Endothelial cell of umbilical vein (primary cell): ENCODE measurements around the gene MAGEB4.

Source experiments
- EZH2 ChIP-seq: IDR thresholded peaks from 2 replicates; pipeline ENCODE4 v1.6.1; 2012; ENCODE audit warnings: borderline replicate concordance, low read depth, mild to moderate bottlenecking, moderate library complexity, low read length, inconsistent platforms; ENCODE audit not compliant: severe bottlenecking
- JUN ChIP-seq: IDR thresholded peaks from 2 replicates; pipeline ENCODE4 v1.6.1; 2011; ENCODE audit warnings: borderline replicate concordance, low read depth; ENCODE audit not compliant: insufficient read length, insufficient read depth
- POLR2A ChIP-seq: IDR thresholded peaks from 2 replicates; pipeline ENCODE4 v1.6.1; 2012; ENCODE audit warnings: low read depth, mild to moderate bottlenecking, control low read depth, low read length
- TF ChIP-seq, protein P1 (sequence below): IDR thresholded peaks from 2 replicates; pipeline ENCODE4 v1.6.1; 2011; ENCODE audit not compliant: insufficient read depth, insufficient read length
- TF ChIP-seq, protein P2 (sequence below), 2 donors: IDR thresholded peaks; 1 replicate in 1 of 2; 2 replicates in 1 of 2; pipeline ENCODE4 v1.5.1; 2011; ENCODE audit warnings: low read length in 2 of 2, mild to moderate bottlenecking in 2 of 2, moderate library complexity in 2 of 2, control low read depth in 1 of 2, inconsistent platforms in 1 of 2, low read depth in 1 of 2; ENCODE audit not compliant: insufficient read depth in 1 of 2; ENCODE audit errors: extremely low read depth in 1 of 2

DNA sequence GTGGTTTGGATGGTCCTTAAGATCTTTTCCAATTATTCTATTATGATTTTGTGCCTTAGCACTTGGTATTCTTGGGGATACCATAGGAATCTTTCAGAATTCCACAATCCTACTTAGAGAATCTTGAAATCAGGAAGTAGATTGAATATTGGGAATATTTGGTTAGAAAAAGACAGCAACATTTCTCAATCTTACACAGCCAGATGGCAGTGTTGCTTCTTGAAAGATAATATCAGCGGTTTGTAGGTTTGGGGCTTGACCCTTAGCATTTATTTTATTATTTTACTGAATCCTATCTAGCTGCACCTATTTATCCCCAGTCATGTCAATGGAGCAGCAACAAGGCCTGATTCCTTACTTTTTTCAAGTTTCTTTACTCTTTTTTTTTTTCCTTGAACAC is 33.7 kb downstream of the MAGEB4 start:
- TF ChIP-seq, protein P1, sequence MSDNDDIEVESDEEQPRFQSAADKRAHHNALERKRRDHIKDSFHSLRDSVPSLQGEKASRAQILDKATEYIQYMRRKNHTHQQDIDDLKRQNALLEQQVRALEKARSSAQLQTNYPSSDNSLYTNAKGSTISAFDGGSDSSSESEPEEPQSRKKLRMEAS, result no peak
- TF ChIP-seq, protein P2, sequence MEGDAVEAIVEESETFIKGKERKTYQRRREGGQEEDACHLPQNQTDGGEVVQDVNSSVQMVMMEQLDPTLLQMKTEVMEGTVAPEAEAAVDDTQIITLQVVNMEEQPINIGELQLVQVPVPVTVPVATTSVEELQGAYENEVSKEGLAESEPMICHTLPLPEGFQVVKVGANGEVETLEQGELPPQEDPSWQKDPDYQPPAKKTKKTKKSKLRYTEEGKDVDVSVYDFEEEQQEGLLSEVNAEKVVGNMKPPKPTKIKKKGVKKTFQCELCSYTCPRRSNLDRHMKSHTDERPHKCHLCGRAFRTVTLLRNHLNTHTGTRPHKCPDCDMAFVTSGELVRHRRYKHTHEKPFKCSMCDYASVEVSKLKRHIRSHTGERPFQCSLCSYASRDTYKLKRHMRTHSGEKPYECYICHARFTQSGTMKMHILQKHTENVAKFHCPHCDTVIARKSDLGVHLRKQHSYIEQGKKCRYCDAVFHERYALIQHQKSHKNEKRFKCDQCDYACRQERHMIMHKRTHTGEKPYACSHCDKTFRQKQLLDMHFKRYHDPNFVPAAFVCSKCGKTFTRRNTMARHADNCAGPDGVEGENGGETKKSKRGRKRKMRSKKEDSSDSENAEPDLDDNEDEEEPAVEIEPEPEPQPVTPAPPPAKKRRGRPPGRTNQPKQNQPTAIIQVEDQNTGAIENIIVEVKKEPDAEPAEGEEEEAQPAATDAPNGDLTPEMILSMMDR (IDR thresholded peaks at IDR 0.05; ENCODE audit: extremely low read depth in 1 of 2, insufficient read depth in 1 of 2, low read depth in 1 of 2, low read length in 2 of 2), result no peak
- TF ChIP-seq POLR2A, result no peak
- TF ChIP-seq JUN, result no peak
- no peak for TF ChIP-seq EZH2
